Neural progenitor cell (in vitro differentiated cells): Measurements from ENCODE around the gene TRIM39. TPM values are rescaled to one million over a fixed set of nuclear protein-coding genes. Genes with fewer than 3 reads are reported as not detected.

ENCODE experiments used
- DNase-seq: peaks from one replicate; pipeline ENCODE4 v3.0.0-alpha.2; 2016; ENCODE audit warnings: low spot score
- H2AFZ ChIP-seq: fragments of 200-600 bp; sonication (generic); replicated peaks from 2 replicates; pipeline ENCODE4 v1.6.1; 2016; ENCODE audit warnings: antibody characterized with exemption
- H3F3A ChIP-seq: fragments of 200-600 bp; sonication (generic); 2 replicates; pipeline ENCODE4 v1.6.1; 2016; ENCODE audit warnings: antibody characterized with exemption, low read depth
- H3K27ac ChIP-seq: fragments of 200-600 bp; sonication (generic); 2 replicates; pipeline ENCODE4 v1.5.1; 2016; ENCODE audit warnings: mild to moderate bottlenecking
- H3K27me3 ChIP-seq: fragments of 200-600 bp; sonication (generic); 2 replicates; pipeline ENCODE4 v1.6.1; 2016; ENCODE audit warnings: mild to moderate bottlenecking, moderate library complexity
- H3K36me3 ChIP-seq: fragments of 200-600 bp; sonication (generic); 2 replicates; pipeline ENCODE4 v1.5.1; 2016
- H3K4me1 ChIP-seq: fragments of 200-600 bp; sonication (generic); 2 replicates; pipeline ENCODE4 v1.6.1; 2016; ENCODE audit warnings: mixed run types
- H3K4me2 ChIP-seq: fragments of 200-600 bp; sonication (generic); 2 replicates; pipeline ENCODE4 v1.6.1; 2016
- H3K4me3 ChIP-seq: fragments of 200-600 bp; sonication (generic); 2 replicates; pipeline ENCODE4 v1.5.1; 2016
- H3K79me2 ChIP-seq: fragments of 200-600 bp; sonication (generic); 2 replicates; pipeline ENCODE4 v1.6.1; 2016; ENCODE audit warnings: low read depth
- H3K9ac ChIP-seq: fragments of 200-600 bp; sonication (generic); 2 replicates; pipeline ENCODE4 v1.6.1; 2016
- H3K9me3 ChIP-seq: fragments of 200-600 bp; sonication (generic); 2 replicates; pipeline ENCODE4 v1.5.1; 2016; ENCODE audit warnings: low read depth
- H4K20me1 ChIP-seq: fragments of 200-600 bp; sonication (generic); 2 replicates; pipeline ENCODE4 v1.6.1; 2016; ENCODE audit warnings: low read depth
- H3K27ac Mint-ChIP-seq: 3 replicates; pipeline ENCODE4 v1.8.0; 2021; ENCODE audit warnings: mixed read lengths
- H3K27me3 Mint-ChIP-seq: 2 replicates; pipeline ENCODE4 v1.8.0; 2022; ENCODE audit warnings: low read depth, mild to moderate bottlenecking, inconsistent platforms, moderate library complexity, mixed read lengths; ENCODE audit not compliant: insufficient read depth
- H3K36me3 Mint-ChIP-seq: 3 replicates; pipeline ENCODE4 v1.8.0; 2021; ENCODE audit warnings: mixed read lengths
- H3K4me1 Mint-ChIP-seq: 3 replicates; pipeline ENCODE4 v1.8.0; 2021; ENCODE audit warnings: mixed read lengths
- H3K4me3 Mint-ChIP-seq: 3 replicates; pipeline ENCODE4 v1.8.0; 2021; ENCODE audit warnings: mild to moderate bottlenecking, moderate library complexity, mixed read lengths
- H3K9me3 Mint-ChIP-seq: 3 replicates; pipeline ENCODE4 v1.8.0; 2020; ENCODE audit warnings: mixed read lengths
- EZH2 ChIP-seq: fragments of 200-600 bp; sonication (generic); IDR thresholded peaks from 2 replicates; pipeline ENCODE4 v1.6.1; 2017; ENCODE audit warnings: antibody characterized with exemption, mild to moderate bottlenecking, moderate library complexity
- EZH2phosphoT487 ChIP-seq: fragments of 200-600 bp; sonication (generic); IDR thresholded peaks from 2 replicates; pipeline ENCODE4 v1.6.1; 2017; ENCODE audit warnings: antibody characterized with exemption
- total RNA-seq: library from RNA; depleted of rRNA; stranded (reverse); fragments of >200 nt; gene quantifications from 2 replicates; pipeline ENCODE4 v1.2.3, GENCODE V29; 2015; ENCODE audit warnings: low replicate concordance
- TF ChIP-seq, protein P1 (sequence below): fragments of 200-600 bp; sonication (generic); IDR thresholded peaks from 2 replicates; pipeline ENCODE4 v1.5.1; 2017; ENCODE audit warnings: antibody characterized with exemption, mild to moderate bottlenecking

The TRIM39 gene
- total RNA-seq, 1 donor from 2014 or later: 11.0 TPM

DNA sequence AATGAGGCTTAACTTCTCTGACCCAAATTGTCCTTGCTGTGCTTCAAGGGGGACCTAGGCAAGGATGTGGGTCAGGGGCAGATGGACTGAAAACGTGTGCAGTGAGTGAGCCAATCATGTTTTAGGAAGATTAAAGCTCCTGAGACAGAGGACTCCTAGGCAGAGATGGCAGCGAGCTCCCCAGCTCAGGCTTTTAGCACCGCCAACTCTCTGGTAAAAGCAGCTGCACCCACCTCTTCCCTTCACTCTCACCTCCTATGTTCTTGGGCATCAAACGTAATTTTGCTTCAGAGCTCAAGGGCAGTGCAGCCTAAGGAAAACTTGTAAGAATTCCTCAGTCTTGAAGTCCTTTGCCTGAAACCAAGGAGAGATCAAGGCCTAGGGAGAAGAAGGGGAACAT lies 28.6 kb downstream of the TRIM39 start:
- Mint-ChIP-seq H3K4me3 (no peak overlapping the region), H3K4me1 (peaks cover 3% of the 10 kb centered on the region), H3K36me3 (no peaks in the 10 kb centered on the region), H3K27me3 (peaks cover 22% of the 10 kb centered on the region), H3K27ac (no peak overlapping the region), H3K9me3 (no peaks in the 10 kb centered on the region)
- Histone ChIP-seq H3K4me1 (no peaks in the 10 kb centered on the region), H3F3A (no peaks in the 10 kb centered on the region), H3K9me3 (no peaks in the 10 kb centered on the region), H3K27ac (no peak overlapping the region), H3K9ac (peak overlapping the region; percentile 46), H3K4me2 (no peak overlapping the region), H3K27me3 (peaks cover 26% of the 10 kb centered on the region), H3K79me2 (no peaks in the 10 kb centered on the region), H3K4me3 (no peak overlapping the region), H2AFZ (peak overlapping the region; percentile 44), H4K20me1 (no peaks in the 10 kb centered on the region), H3K36me3 (no peaks in the 10 kb centered on the region)
- no peak for DNase-seq
- TF ChIP-seq, protein P1, sequence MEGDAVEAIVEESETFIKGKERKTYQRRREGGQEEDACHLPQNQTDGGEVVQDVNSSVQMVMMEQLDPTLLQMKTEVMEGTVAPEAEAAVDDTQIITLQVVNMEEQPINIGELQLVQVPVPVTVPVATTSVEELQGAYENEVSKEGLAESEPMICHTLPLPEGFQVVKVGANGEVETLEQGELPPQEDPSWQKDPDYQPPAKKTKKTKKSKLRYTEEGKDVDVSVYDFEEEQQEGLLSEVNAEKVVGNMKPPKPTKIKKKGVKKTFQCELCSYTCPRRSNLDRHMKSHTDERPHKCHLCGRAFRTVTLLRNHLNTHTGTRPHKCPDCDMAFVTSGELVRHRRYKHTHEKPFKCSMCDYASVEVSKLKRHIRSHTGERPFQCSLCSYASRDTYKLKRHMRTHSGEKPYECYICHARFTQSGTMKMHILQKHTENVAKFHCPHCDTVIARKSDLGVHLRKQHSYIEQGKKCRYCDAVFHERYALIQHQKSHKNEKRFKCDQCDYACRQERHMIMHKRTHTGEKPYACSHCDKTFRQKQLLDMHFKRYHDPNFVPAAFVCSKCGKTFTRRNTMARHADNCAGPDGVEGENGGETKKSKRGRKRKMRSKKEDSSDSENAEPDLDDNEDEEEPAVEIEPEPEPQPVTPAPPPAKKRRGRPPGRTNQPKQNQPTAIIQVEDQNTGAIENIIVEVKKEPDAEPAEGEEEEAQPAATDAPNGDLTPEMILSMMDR: no peak
- TF ChIP-seq EZH2phosphoT487: no peak
- TF ChIP-seq EZH2: no peak

DNA sequence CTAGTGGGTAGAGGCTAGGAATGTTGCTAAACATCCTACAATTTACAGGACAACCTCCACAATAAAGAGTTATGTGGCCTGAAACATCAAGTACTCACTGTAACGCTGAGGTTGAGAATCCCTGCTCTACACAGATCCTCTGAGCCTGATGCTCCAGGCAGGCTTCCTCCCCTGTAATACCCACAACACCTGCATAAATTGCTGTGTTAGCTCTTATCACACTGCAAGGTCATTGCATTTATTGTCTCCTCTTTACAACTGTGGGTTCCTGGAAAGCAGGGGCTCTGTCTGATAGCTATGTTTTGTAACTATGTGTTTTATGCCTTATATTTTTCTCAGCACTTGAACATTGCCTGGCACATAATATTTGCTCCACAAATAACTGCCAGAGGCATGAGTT lies 29.8 kb downstream of the TRIM39 start:
- H3K4me2 ChIP-seq: no peak overlapping the region
- H3K9me3 ChIP-seq: no peaks in the 10 kb centered on the region
- no peaks in the 10 kb centered on the region for H3F3A ChIP-seq
- no peak overlapping the region for H3K27ac Mint-ChIP-seq
- no peaks in the 10 kb centered on the region for H3K4me1 ChIP-seq
- no peak overlapping the region for H3K9ac ChIP-seq
- no peak for TF ChIP-seq EZH2phosphoT487
- TF ChIP-seq, protein P1: no peak
- TF ChIP-seq EZH2: no peak
- no peak overlapping the region for H2AFZ ChIP-seq
- H3K27ac ChIP-seq: no peak overlapping the region
- H3K4me3 Mint-ChIP-seq: no peak overlapping the region
- H3K79me2 ChIP-seq: no peaks in the 10 kb centered on the region
- peaks cover 25% of the 10 kb centered on the region for H3K27me3 Mint-ChIP-seq
- peaks cover 39% of the 10 kb centered on the region for H3K27me3 ChIP-seq
- no peaks in the 10 kb centered on the region for H4K20me1 ChIP-seq
- H3K9me3 Mint-ChIP-seq: no peaks in the 10 kb centered on the region
- DNase-seq: no peak
- H3K4me3 ChIP-seq: no peak overlapping the region
- H3K36me3 Mint-ChIP-seq: no peaks in the 10 kb centered on the region
- H3K36me3 ChIP-seq: no peaks in the 10 kb centered on the region
- peaks cover 3% of the 10 kb centered on the region for H3K4me1 Mint-ChIP-seq

DNA sequence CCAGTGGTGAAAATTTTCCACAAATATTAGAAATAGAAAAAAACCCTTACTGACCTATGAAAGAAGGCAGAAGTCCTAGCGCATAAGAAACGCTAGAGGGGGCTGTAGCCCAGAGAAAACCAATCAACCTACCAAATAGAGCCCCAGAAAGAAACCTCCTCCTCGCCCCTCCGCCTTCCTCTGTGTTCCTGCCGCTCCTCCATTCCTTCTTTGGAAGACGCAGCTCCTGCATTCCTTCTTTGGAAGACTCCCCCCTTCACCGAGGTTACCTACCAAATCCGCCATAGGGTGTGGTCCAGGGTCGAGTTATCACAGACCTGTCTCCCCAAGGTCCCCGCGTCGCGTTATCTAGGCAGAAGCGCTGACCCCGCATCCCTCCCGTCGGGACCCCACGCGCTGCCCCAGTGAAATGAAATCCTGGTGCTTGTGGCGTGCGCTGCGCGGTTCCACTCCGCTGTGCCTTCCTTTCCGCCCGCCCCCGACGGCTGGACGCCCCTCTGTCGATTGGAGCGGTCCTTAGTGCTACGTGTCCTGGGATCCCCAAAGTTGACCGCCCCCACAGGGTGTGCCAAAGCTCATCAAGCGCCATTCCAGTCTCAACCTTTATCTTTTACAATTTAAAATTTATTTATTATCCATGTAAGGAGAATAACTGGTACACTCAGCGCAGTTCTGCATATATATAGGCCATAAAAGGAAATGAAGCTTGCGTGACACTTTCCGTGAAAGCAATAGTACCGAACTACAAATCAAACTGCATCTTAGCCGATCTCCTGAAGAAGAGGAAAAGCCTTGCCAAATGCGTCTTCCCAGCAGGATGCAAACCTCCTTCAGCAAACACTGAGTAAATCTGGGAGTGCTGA lies 31.2 kb downstream of the TRIM39 start:
- no peak overlapping the region for H3K27ac Mint-ChIP-seq
- H3K4me3 Mint-ChIP-seq: peak overlapping the region; percentile 88
- TF ChIP-seq EZH2phosphoT487 (peak; percentile 49), EZH2 (peak; percentile 68)
- TF ChIP-seq, protein P1: peak; percentile 85
- H3K4me3 ChIP-seq: peak overlapping the region; percentile 62
- peak overlapping the region; percentile 93 for H2AFZ ChIP-seq
- peak overlapping the region; percentile 80 for H3K4me2 ChIP-seq
- H3K4me1 ChIP-seq: no peaks in the 10 kb centered on the region
- H4K20me1 ChIP-seq: no peaks in the 10 kb centered on the region
- H3K27ac ChIP-seq: no peak overlapping the region
- H3K9ac ChIP-seq: no peak overlapping the region
- peak; percentile 89 for DNase-seq
- no peaks in the 10 kb centered on the region for H3K36me3 ChIP-seq
- H3K4me1 Mint-ChIP-seq: peaks cover 3% of the 10 kb centered on the region
- H3K79me2 ChIP-seq: no peaks in the 10 kb centered on the region
- H3K27me3 Mint-ChIP-seq: peaks cover 30% of the 10 kb centered on the region
- no peaks in the 10 kb centered on the region for H3K9me3 Mint-ChIP-seq
- no peaks in the 10 kb centered on the region for H3K9me3 ChIP-seq
- H3K27me3 ChIP-seq: peaks cover 50% of the 10 kb centered on the region
- no peaks in the 10 kb centered on the region for H3K36me3 Mint-ChIP-seq
- H3F3A ChIP-seq: no peaks in the 10 kb centered on the region
